ENCODE measurements around the gene MYL12B. TPM values are rescaled to one million over a fixed set of nuclear protein-coding genes. Genes with fewer than 3 reads are reported as not detected.

MYL12B gene
- total RNA-seq, 1 donor from 2014 or later, result 689 TPM

GRCh38 chr18:3235846-3236245, 26.1 kb upstream of the MYL12B start:
- no peak for DNase-seq (ENCODE audit: low read depth)

GRCh38 chr18:3236470-3236869, 25.5 kb upstream of the MYL12B start:
- no peak for DNase-seq (ENCODE audit: low read depth)

DNA sequence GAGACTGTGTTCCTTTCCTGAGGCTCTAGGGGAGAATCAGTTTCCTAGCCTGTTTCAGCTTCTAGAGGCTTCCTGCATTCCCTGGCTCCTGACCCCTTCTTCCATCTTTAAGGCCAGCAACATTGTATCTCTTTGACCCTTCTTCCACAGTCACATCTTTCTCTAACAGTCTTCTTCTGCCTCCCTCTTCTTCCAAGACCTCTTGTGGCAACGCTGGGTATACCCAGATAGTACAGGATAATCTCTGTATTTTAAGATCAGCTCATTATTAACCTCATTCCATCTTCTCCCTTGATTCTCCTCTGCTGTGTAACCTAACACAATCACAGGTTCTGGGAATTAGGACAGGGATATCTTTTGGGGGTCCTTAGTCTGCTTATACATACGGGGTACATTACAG, 23.2 kb upstream of the MYL12B start:
- DNase-seq (ENCODE audit: low read depth), result no peak

DNA sequence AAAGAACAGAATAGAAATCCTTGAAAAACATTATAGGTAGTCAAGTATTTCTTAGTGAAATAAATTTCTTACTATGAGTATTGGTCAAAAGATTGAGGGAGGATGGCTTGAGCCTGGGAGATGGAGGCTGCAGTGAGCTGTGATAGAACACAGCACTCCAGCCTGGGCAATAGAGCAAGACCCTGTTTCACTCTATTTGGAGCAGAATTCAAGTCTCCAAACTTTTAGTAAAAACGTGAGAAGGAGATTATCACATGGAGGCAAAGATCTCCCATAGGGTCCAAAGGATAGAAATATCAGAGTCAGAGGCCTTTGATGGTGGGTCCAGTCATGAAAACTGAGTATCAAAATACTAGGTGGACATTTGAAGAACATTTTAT, 16.8 kb upstream of the MYL12B start:
- DNase-seq (ENCODE audit: low read depth), result no peak

GRCh38 chr18:3245853-3246634, 15.9 kb upstream of the MYL12B start:
- peak; percentile 81 for DNase-seq (ENCODE audit: low read depth)

DNA sequence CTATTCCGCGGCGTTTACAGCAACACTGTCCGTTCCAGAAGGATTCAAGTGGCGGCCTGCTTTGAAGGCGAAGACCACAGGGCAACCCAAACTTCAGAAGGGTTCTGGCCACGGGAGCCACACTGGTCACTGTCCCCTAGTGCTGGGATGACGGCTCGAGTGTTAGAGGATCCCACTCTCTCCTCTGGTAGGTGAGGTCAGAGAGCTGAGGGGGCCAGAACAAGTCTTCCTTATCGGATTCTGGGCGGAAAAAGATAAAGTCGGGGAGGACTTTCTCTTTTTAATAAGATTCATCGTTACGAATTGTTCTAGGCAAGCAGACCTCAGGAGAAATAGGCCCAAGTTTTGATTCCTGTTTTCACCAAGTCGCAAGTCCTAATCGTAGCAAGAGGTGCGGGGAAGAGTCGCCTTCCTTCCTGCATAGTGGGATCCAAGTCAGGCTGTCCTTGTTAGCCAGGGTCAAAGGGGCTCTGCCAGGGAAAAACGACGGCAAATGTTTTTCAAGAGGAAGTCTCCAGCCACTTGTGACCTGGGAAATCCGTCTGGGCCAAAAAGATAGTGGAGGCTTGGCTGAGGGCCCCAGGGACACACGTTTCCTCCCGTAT, 15.2 kb upstream of the MYL12B start:
- no peak for DNase-seq (ENCODE audit: low read depth)

DNA sequence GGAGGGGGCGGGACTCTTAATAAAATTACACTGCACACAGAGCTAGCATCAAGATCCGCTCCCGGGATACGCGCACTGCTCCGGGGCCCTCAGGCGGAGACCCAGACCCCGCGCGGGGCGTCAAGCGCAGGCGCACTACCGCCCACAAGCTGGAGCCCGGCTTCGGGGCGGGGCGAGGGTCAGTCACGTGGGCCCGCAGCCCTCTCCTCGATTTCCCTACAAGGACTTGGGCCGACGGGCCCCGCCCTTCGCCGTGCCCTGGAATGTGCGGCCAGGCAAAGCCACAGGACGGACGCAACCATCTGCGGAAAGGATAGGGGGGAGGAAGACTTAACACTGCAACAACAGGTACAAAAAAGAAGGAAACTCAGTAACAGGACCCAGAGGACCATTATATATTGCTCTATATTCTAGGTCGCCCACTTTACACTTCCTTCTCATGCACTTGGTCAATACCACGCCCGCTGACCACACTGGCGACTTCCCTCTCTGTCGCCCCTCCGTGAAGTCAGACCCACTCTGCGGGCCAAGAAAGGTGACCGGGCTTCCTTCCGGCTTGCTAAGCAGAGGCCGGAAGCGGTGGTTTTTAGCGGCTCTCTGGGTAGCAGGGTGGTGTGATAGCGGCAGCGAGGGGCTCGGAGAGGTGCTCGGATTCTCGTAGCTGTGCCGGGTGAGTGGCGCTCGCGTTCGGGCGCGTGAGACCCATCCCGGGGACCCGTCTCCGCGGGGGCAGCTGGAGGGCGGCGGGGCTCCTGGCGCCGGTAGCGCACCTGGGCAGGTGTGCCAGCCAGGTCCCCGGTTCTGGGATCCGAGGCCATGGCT, 14.5 kb upstream of the MYL12B start, which contains the start of gene MYL12A:
TSS of gene MYL12A (plus strand) at position 562 of the 822 bp plus-strand sequence. CDS start 5,447 bp downstream, outside the sequence.
- DNase-seq (ENCODE audit: low read depth), result peak; percentile 94

DNA sequence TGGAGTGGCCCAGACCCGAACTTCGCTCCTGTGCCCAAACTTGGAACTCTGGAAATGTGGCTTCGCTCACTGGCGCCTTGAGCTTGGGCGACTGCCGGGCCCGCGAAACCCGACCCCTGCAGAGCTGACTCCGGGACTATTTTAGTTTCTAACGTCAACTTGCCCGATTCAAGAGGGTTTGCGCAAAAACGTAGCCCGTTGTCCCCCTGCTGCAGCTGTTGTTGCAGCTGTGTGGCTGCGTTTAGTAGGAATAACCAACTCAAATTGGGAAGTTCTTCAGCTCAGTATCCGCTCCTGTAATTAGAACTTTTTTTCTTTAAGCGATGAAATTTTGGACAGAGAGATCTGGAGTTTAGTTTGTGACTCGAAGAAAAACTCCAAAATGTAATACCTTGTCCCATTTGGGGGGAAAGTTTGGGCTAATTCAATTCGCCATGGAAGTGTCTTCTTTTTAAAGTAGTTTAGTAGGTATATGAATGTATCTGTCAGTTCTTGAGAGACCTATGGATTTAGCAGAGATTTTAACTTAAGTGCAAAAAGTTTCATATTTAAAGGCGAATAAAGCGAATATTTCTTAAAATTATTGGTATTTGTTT, 13.8 kb upstream of the MYL12B start:
- DNase-seq (ENCODE audit: low read depth), result no peak

DNA sequence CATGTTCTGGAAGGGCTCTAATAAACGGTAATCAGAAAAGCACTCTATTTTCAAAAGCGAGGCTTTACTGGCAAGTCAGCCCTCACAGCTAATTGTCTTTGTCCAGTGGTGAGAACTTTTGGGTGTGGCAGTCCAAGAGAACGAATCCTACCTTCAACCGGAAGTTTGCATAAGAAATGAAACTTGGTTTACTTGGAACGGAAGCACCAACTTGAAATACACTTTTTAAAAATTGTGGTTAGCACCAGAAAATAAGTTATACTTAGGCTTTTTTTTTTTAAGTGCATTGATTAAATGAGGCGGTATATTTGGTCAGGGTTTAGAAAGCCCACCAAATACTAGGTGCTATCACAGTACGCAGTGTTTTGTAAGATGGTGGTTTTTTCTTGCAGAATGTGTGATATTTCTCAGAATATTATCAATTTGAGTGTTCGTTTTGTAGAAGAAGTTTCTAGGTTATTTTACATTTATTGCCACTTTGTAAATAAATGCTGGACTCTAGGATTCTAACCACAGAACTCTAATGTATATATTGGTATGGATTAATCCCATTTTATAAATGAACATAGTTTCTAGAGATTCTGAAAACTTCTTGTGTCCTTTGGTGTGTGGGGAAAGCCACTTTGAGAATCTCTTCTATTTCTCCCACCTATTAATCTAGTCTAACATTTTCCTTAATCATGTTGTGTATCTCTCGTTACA, 13.1 kb upstream of the MYL12B start:
- peak; percentile 65 for DNase-seq (ENCODE audit: low read depth)

- peak; percentile 70 for DNase-seq (ENCODE audit: low read depth)
Measured at GRCh38 chr18:3250237-3251107, 11.5 kb upstream of the MYL12B start.

DNA sequence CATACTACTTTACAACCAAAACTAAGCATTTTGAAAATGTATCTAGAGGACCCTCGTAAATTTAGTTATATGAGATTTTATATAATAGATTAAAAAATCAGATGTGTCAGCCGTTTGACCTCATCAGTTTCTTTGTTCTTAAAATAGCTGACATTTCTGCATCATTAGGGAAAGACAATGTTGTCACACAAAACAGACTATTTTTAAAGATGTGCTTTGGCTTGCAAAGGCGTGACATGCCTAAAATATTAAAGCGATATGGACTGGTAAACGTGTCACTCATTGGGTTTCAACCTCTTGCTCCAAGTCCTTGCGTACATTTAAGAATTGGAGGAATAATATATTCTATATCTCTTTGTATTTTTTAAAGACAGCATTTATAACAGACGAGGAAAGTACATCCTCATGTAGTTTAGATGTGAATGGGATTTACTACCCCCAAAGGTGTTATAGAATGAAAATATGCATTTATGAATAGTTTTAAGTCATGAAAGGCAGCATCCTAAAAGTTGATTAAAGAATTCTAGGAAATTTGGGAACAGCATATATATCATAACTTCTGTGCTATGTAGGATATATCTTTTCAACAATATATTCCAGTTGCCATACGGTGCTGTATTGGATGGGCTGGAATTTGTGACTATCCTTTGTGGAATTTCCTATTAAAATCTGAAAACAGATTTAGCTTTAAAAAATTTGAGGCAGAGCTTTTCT, 10.5 kb upstream of the MYL12B start:
- DNase-seq (ENCODE audit: low read depth), result no peak

GRCh38 chr18:3251963-3252277, 10.0 kb upstream of the MYL12B start:
- no peak for DNase-seq (ENCODE audit: low read depth)

GRCh38 chr18:3252843-3253242, 9.1 kb upstream of the MYL12B start:
- no peak for DNase-seq (ENCODE audit: low read depth)

DNA sequence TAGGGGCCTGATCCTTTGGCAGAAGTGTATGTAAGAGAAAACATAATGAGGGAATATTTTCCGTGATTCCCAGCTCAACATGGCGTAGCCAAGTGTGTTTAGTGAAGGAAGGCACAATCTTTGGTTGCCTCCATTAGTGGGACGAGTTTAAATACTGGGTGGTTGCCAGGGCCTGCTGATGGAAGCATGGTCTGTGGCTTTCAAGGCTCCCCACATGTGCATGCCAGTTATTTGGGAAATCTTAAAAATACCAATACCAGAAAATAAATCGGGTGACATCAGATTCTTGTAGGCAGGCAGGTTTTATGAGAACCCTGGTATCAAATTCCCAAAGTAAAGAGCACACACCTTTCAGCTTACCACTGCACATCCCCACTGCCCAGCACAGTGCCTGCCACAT, 7.2 kb upstream of the MYL12B start:
- DNase-seq (ENCODE audit: low read depth), result no peak

DNA sequence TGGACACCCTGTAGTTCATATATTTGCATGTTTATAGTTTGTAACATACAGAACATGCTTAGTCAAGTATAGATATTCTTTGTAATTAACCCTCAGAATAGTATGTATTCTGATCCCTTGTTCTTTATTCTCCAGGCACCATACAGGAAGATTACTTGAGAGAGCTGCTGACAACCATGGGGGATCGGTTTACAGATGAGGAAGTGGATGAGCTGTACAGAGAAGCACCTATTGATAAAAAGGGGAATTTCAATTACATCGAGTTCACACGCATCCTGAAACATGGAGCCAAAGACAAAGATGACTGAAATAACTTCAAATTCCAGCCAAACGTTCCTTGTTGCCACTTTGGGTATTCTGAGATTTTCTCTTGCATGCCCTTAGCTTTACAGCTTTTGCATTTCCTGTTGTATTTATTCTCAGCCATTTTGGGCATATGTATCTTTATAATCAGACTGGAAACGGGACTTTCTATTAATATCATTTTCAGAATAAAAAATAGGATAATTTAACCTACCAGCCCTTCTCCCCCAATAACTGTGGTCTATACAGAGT, 6.2 kb upstream of the MYL12B start:
- no peak for DNase-seq (ENCODE audit: low read depth)

GRCh38 chr18:3256693-3257626, 5.0 kb upstream of the MYL12B start:
- DNase-seq (ENCODE audit: low read depth), result peak; percentile 50

- no peak for DNase-seq (ENCODE audit: low read depth)
Measured at GRCh38 chr18:3257627-3258120, 4.3 kb upstream of the MYL12B start.

GRCh38 chr18:3260995-3261372, 949 bp upstream of the MYL12B start:
- no peak for DNase-seq (ENCODE audit: low read depth)

All from renal cortical epithelial cell (primary cell).